H1 (cell line): ENCODE data around the gene HSF4. TPM values are rescaled to one million over a fixed set of nuclear protein-coding genes. Genes with fewer than 3 reads are reported as not detected.

Experiments
- CTCF ChIA-PET: fragments of 300-600 bp; sonication (Branson Sonifier 250); formaldehyde crosslinking; loops from one replicate; lab custom pipeline; 2021; ENCODE audit not compliant: partially characterized antibody; lab: Charles Lee
- POLR2A ChIA-PET: fragments of 300-600 bp; sonication (Branson Sonifier 250); formaldehyde crosslinking; loops from one replicate; lab custom pipeline; 2021; ENCODE audit warnings: inconsistent platforms; ENCODE audit not compliant: partially characterized antibody; lab: Charles Lee
- DNase-seq, 2 experiments: peaks; one replicate each; pipeline versions ENCODE4 v3.0.0 to v3.0.0-alpha.2; 2010 to 2022; ENCODE audit warnings: low spot score in 2 of 2, low read depth in 1 of 2, mixed read lengths in 1 of 2
- FAIRE-seq: peaks from 2 replicates; lab custom pipeline; 2011; peaks lifted over from hg19 to GRCh38; lab: Jason Lieb, UNC
- H2AFZ ChIP-seq: 2 replicates; pipeline ENCODE4 v1.8.1; 2012; ENCODE audit warnings: low read length, inconsistent platforms
- H2AK5ac ChIP-seq: 2 replicates; pipeline ENCODE4 v1.6.1; 2013; ENCODE audit warnings: low read depth, low read length
- H2BK120ac ChIP-seq: replicated peaks from 2 replicates; pipeline ENCODE3; 2013; ENCODE audit warnings: low read depth, low read length, inconsistent platforms
- H2BK12ac ChIP-seq: 2 replicates; pipeline ENCODE4 v1.6.1; 2013; ENCODE audit warnings: low read depth, low read length
- H2BK15ac ChIP-seq: 2 replicates; pipeline ENCODE4 v1.6.1; 2013; ENCODE audit warnings: low read length
- H2BK20ac ChIP-seq: 2 replicates; pipeline ENCODE4 v1.6.1; 2013; ENCODE audit warnings: low read length
- H2BK5ac ChIP-seq: 2 replicates; pipeline ENCODE4 v1.6.1; 2013; ENCODE audit warnings: low read depth, low read length
- H3K14ac ChIP-seq: 2 replicates; pipeline ENCODE4 v1.6.1; 2013; ENCODE audit warnings: inconsistent platforms; ENCODE audit not compliant: insufficient read length
- H3K18ac ChIP-seq: 2 replicates; pipeline ENCODE4 v1.6.1; 2013; ENCODE audit warnings: low read length; ENCODE audit errors: extremely low read depth
- H3K23ac ChIP-seq: 2 replicates; pipeline ENCODE4 v1.6.1; 2013; ENCODE audit warnings: inconsistent platforms; ENCODE audit not compliant: insufficient read length
- H3K23me2 ChIP-seq: 2 replicates; pipeline ENCODE4 v1.6.1; 2013; ENCODE audit warnings: low read depth, low read length
- H3K27ac ChIP-seq: 2 replicates; pipeline ENCODE4 v1.6.1; 2011; ENCODE audit warnings: low read depth, low read length, inconsistent platforms
- H3K27me3 ChIP-seq, 4 experiments: replicated peaks in 1 of 4; 1 replicate in 1 of 4; 2 replicates in 3 of 4; pipeline versions ENCODE4 v1.6.1 to v1.8.1; 2011 to 2013; ENCODE audit warnings: low read length in 3 of 4, mild to moderate bottlenecking in 3 of 4, inconsistent platforms in 2 of 4, mixed read lengths in 2 of 4, moderate library complexity in 1 of 4; ENCODE audit not compliant: control insufficient read depth in 3 of 4, insufficient read depth in 3 of 4; ENCODE audit errors: extremely low read depth in 1 of 4
- H3K36me3 ChIP-seq, 4 experiments: 2 replicates each; pipeline versions ENCODE4 v1.6.1 to v1.8.1; 2011 to 2013; ENCODE audit warnings: mild to moderate bottlenecking in 4 of 4, low read length in 3 of 4, moderate library complexity in 2 of 4, control low read depth in 1 of 4, inconsistent platforms in 1 of 4; ENCODE audit not compliant: insufficient read depth in 4 of 4, control insufficient read depth in 2 of 4
- H3K4ac ChIP-seq: replicated peaks from 2 replicates; pipeline ENCODE3; 2013; ENCODE audit warnings: low read length, low read depth, mixed read lengths, inconsistent platforms; ENCODE audit not compliant: insufficient read length
- H3K4me1 ChIP-seq, 4 experiments: replicated peaks in 1 of 4; 1 replicate in 1 of 4; 2 replicates in 3 of 4; pipeline versions ENCODE4 v1.6.1 to v1.8.1; 2011 to 2013; ENCODE audit warnings: low read length in 3 of 4, inconsistent platforms in 2 of 4, mixed read lengths in 1 of 4; ENCODE audit not compliant: insufficient read depth in 4 of 4, control insufficient read depth in 3 of 4
- H3K4me2 ChIP-seq, 2 experiments: 2 replicates each; pipeline versions ENCODE4 v1.6.1 to v1.8.1; 2011 to 2013; ENCODE audit warnings: low read depth in 2 of 2, low read length in 2 of 2, control low read depth in 1 of 2, inconsistent platforms in 1 of 2, mild to moderate bottlenecking in 1 of 2; ENCODE audit not compliant: insufficient read depth in 1 of 2
- H3K4me3 ChIP-seq, 4 experiments: fragments of 200-600, 300-600 bp in 1 of 4; sonication (generic), shearing (Covaris generic), sonication (Bioruptor Twin) in 1 of 4; 2 replicates each; pipeline versions ENCODE4 v1.5.1 to v1.8.1; 2011 to 2016; ENCODE audit warnings: low read length in 4 of 4, low read depth in 3 of 4, control low read depth in 2 of 4, inconsistent platforms in 2 of 4, mild to moderate bottlenecking in 2 of 4, mixed read lengths in 1 of 4, moderate library complexity in 1 of 4; ENCODE audit not compliant: insufficient read depth in 2 of 4; ENCODE audit errors: extremely low read depth in 1 of 4
- H3K56ac ChIP-seq: replicated peaks from 2 replicates; pipeline ENCODE3; 2013; ENCODE audit warnings: low read depth, mild to moderate bottlenecking, mixed read lengths, low read length, inconsistent platforms; ENCODE audit not compliant: insufficient read length
- H3K79me1 ChIP-seq: 2 replicates; pipeline ENCODE4 v1.6.1; 2013; ENCODE audit warnings: low read depth, low read length, control low read depth
- H3K79me2 ChIP-seq, 2 experiments: 2 replicates each; pipeline versions ENCODE4 v1.6.1 to v1.8.1; 2012 to 2013; ENCODE audit warnings: low read length in 2 of 2, mild to moderate bottlenecking in 2 of 2, inconsistent platforms in 1 of 2; ENCODE audit not compliant: insufficient read depth in 2 of 2, control insufficient read depth in 1 of 2
- H3K9ac ChIP-seq, 4 experiments: replicated peaks in 1 of 4; 1 replicate in 1 of 4; 2 replicates in 3 of 4; pipeline versions ENCODE4 v1.6.1 to v1.8.1; 2011 to 2013; ENCODE audit warnings: low read depth in 3 of 4, low read length in 3 of 4, control low read depth in 2 of 4, mild to moderate bottlenecking in 2 of 4, moderate library complexity in 2 of 4, inconsistent platforms in 1 of 4; ENCODE audit errors: extremely low read depth in 1 of 4
- H3K9me3 ChIP-seq, 2 experiments: 2 replicates each; pipeline versions ENCODE4 v1.6.1 to v1.8.1; 2012 to 2013; ENCODE audit warnings: mild to moderate bottlenecking in 2 of 2, moderate library complexity in 2 of 2, control low read depth in 1 of 2, inconsistent platforms in 1 of 2, low read depth in 1 of 2, low read length in 1 of 2, mixed read lengths in 1 of 2; ENCODE audit not compliant: insufficient read depth in 2 of 2
- H4K20me1 ChIP-seq, 2 experiments: replicated peaks in 1 of 2; 2 replicates each; pipeline versions ENCODE3 to v1.8.1; 2011 to 2013; ENCODE audit warnings: inconsistent platforms in 2 of 2, low read length in 2 of 2, mild to moderate bottlenecking in 1 of 2; ENCODE audit not compliant: insufficient read depth in 2 of 2, control insufficient read depth in 1 of 2
- H4K5ac ChIP-seq: 2 replicates; pipeline ENCODE4 v1.6.1; 2013; ENCODE audit warnings: low read length, low read depth, mixed read lengths, inconsistent platforms; ENCODE audit not compliant: insufficient read length
- H4K8ac ChIP-seq: 2 replicates; pipeline ENCODE4 v1.8.0; 2013; ENCODE audit warnings: mild to moderate bottlenecking, moderate library complexity, low read length, inconsistent platforms; ENCODE audit not compliant: insufficient read depth; ENCODE audit errors: extremely low read depth
- H4K91ac ChIP-seq: replicated peaks from 2 replicates; pipeline ENCODE3; 2013; ENCODE audit warnings: low read length, mixed read lengths, inconsistent platforms; ENCODE audit not compliant: insufficient read length
- KDM1A ChIP-seq: fragments of 200-600, 300-600 bp; sonication (generic); IDR thresholded peaks from 2 replicates; pipeline ENCODE4 v1.7.1; 2016; ENCODE audit warnings: mild to moderate bottlenecking, low read length, borderline replicate concordance
- KDM4A ChIP-seq: IDR thresholded peaks from one replicate; pipeline ENCODE4 v1.7.1; 2012; ENCODE audit warnings: low read depth, mild to moderate bottlenecking, moderate library complexity, low read length, inconsistent platforms; ENCODE audit not compliant: severe bottlenecking
- KDM5A ChIP-seq: fragments of 200-600 bp; IDR thresholded peaks from 2 replicates; pipeline ENCODE4 v1.7.1; 2012; ENCODE audit warnings: mild to moderate bottlenecking, low read length, inconsistent platforms, mixed read lengths
- POU5F1 ChIP-seq: IDR thresholded peaks from 2 replicates; pipeline ENCODE4 v1.6.1; 2011; ENCODE audit warnings: low read depth, mild to moderate bottlenecking, low read length, moderate library complexity
- TBP ChIP-seq: IDR thresholded peaks from 2 replicates; pipeline ENCODE4 v1.6.1; 2011; ENCODE audit warnings: low read depth, low read length, improper control_type of control experiment
- YY1 ChIP-seq: IDR thresholded peaks from 2 replicates; pipeline ENCODE4 v1.6.1; 2011; ENCODE audit warnings: low read depth, mild to moderate bottlenecking, low read length
- ZNF274 ChIP-seq: IDR thresholded peaks from 2 replicates; pipeline ENCODE4 v1.7.0; 2012; ENCODE audit warnings: low read length, borderline replicate concordance; ENCODE audit errors: extremely low read depth
- WGBS, 2 experiments: shearing (Covaris generic) in 1 of 2; methylation state at CpG; one replicate each; pipeline versions ENCODE4 v1.1.6 to v1.1.7; 2013 to 2015; ENCODE audit warnings: low lambda C conversion rate in 2 of 2, mixed read lengths in 2 of 2, inconsistent platforms in 1 of 2, low coverage in 1 of 2, missing lambda C conversion rate in 1 of 2; ENCODE audit not compliant: insufficient replicate concordance in 2 of 2, insufficient coverage in 1 of 2, insufficient read length in 1 of 2; ENCODE audit errors: extremely low coverage in 1 of 2, missing lambda C conversion rate in 1 of 2; 5-methylcytosine and 5-hydroxymethylcytosine counted together
- polyA plus RNA-seq, 7 experiments: library from polyadenylated mRNA; depleted of rRNA in 3 of 7; stranded (reverse) in 5 of 7; unstranded in 2 of 7; fragments of >200 nt in 5 of 7; fragments of 200-250 nt in 2 of 7; gene quantifications; 1 replicate in 5 of 7; 2 replicates in 1 of 7; 4 replicates in 1 of 7; pipeline versions ENCODE4 v1.2.1 to v1.2.3, GENCODE V29; 2011 to 2013; ENCODE audit warnings: missing spikeins in 2 of 7, mixed read lengths in 2 of 7
- total RNA-seq: library from RNA; stranded (reverse); fragmentation: NEBNext Ultra II Directional; extraction: Animal tissue kit (Norgen Biotek cat#: 25700); gene quantifications from 2 replicates; pipeline ENCODE4 v1.2.1, GENCODE V29; 2021
- TF ChIP-seq, protein P1 (sequence below): IDR thresholded peaks from 2 replicates; pipeline ENCODE4 v1.6.1; 2012; ENCODE audit warnings: low read length, inconsistent platforms
- TF ChIP-seq, protein P2 (sequence below): IDR thresholded peaks from 2 replicates; pipeline ENCODE4 v1.6.1; 2011; ENCODE audit warnings: low read length, improper control_type of control experiment

HSF4 gene
- total and polyA plus RNA-seq, 2 of the 8 experiments (the other 6 are each of a cell fraction or from before 2014, with no cell fraction given) = 0.14 TPM; not detected in 1

DNA sequence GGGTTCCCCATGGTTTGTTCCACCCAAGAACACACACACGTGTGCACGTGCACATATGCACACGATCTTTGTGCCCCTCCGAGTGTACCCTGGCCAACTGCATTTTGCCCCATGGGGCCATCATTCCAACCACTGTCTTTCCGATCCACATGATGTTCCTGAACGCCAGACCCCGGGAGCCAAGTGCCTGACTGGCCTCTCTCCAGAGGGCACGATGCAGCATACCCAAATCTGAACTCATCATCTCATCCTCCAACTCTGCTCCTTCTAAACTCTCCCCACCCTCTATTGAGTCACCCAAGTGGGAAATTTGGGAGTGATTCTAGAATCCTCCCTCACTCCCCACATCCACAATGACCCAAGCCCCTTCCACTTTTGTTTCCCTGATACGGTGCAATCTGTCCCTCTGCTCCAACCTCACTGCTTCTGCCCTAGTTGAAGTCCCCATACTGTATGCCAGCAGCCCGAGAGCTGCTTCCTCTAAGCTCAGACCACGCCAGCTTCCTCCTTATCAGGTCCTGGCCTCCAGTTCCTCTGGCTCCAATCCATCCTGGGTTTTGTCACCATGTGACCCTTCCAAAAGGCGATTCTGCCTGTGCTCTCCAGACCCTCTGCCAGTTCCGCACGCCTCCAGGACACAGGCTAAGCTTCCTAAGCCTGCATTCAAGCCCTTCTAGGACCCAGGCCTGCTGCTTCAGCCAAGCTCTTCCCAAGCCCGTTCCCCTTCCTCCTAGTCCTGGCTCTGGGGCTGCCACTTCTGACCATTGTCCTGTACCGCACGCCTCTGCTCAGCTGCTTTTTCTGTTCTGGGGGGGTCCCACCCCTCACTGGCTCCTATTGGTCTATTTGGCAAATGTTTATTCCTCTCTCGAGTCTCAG is 52.3 kb downstream of the HSF4 start:
- Histone ChIP-seq H2BK20ac (no peak overlapping the region), H2BK5ac (no peak overlapping the region), H3K18ac (no peak overlapping the region), H2BK15ac (no peak overlapping the region), H2AK5ac (no peak overlapping the region), H4K8ac (no peak overlapping the region), H2BK120ac (no peak overlapping the region), H3K79me1 (no peaks in the 10 kb centered on the region), H3K4me2 (no peak overlapping the region), H2BK12ac (no peak overlapping the region), H4K5ac (no peak overlapping the region), H4K91ac (no peak overlapping the region), H3K27ac (no peak overlapping the region), H3K79me2 (no peaks in the 10 kb centered on the region), H3K14ac (no peak overlapping the region), H3K9ac (no peak overlapping the region), H3K4me3 (no peak overlapping the region), H4K20me1 (no peaks in the 10 kb centered on the region), H3K4me1 (no peaks in the 10 kb centered on the region), H2AFZ (no peak overlapping the region), H3K23me2 (no peaks in the 10 kb centered on the region), H3K23ac (no peak overlapping the region), H3K36me3 (no peaks in the 10 kb centered on the region), H3K9me3 (no peaks in the 10 kb centered on the region), H3K27me3 (peaks cover 0 to 10% (median 7%) of the 10 kb centered on the region in 4 experiments; a peak in 4 of 7 replicates), H3K4ac (no peak overlapping the region), H3K56ac (no peak overlapping the region)
- no peak for FAIRE-seq
- CTCF ChIA-PET = interaction anchor here (0.8 to 1.5 kb wide), 3 partner anchors 10 to 22 kb away, joined by 3 to 5 read pairs (median 5); partner anchors contain the start of gene TMEM208
- DNase-seq = no peak
- 90% methylated on average over 18 of the region's 18 CpGs; no CpG with 5 or more reads in 1 of the 2 experiments for WGBS, 2 experiments
- POLR2A ChIA-PET = interaction anchor here (1.1 to 1.3 kb wide), 2 partner anchors 10 to 15 kb away, joined by 3 read pairs; partner anchors contain the start of gene TMEM208
- no peak for TF ChIP-seq KDM1A
- TF ChIP-seq TBP = no peak
- TF ChIP-seq, protein P1, sequence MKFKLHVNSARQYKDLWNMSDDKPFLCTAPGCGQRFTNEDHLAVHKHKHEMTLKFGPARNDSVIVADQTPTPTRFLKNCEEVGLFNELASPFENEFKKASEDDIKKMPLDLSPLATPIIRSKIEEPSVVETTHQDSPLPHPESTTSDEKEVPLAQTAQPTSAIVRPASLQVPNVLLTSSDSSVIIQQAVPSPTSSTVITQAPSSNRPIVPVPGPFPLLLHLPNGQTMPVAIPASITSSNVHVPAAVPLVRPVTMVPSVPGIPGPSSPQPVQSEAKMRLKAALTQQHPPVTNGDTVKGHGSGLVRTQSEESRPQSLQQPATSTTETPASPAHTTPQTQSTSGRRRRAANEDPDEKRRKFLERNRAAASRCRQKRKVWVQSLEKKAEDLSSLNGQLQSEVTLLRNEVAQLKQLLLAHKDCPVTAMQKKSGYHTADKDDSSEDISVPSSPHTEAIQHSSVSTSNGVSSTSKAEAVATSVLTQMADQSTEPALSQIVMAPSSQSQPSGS = no peak
- TF ChIP-seq, protein P2, sequence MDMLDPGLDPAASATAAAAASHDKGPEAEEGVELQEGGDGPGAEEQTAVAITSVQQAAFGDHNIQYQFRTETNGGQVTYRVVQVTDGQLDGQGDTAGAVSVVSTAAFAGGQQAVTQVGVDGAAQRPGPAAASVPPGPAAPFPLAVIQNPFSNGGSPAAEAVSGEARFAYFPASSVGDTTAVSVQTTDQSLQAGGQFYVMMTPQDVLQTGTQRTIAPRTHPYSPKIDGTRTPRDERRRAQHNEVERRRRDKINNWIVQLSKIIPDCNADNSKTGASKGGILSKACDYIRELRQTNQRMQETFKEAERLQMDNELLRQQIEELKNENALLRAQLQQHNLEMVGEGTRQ = no peak
- no peak for TF ChIP-seq KDM4A
- TF ChIP-seq KDM5A = no peak
- no peak for TF ChIP-seq YY1
- TF ChIP-seq ZNF274 = no peak
- no peak for TF ChIP-seq POU5F1
